Sigmoid colon (tissue), 7 donors: Measurements from ENCODE around the gene GABRB3. TPM values are rescaled to one million over a fixed set of nuclear protein-coding genes. Genes with fewer than 3 reads are reported as not detected.

Experiments used
- DNase-seq: peaks from one replicate; pipeline ENCODE4 v3.0.0-alpha.2; 2019
- H3K27ac ChIP-seq, 4 donors: fragments of 200-600 bp; sonication (generic); one replicate each; pipeline ENCODE4 v1.5.1; 2016 to 2019; ENCODE audit warnings: mild to moderate bottlenecking in 1 of 4
- H3K27me3 ChIP-seq, 3 donors: fragments of 200-600 bp; sonication (generic); one replicate each; pipeline ENCODE4 v1.5.1; 2019; ENCODE audit warnings: mild to moderate bottlenecking in 1 of 3
- H3K36me3 ChIP-seq, 4 donors: fragments of 200-600 bp; sonication (generic); one replicate each; pipeline ENCODE4 v1.5.1; 2016 to 2019
- H3K4me1 ChIP-seq, 4 donors: fragments of 200-600 bp; sonication (generic); one replicate each; pipeline ENCODE4 v1.5.1; 2017 to 2019
- H3K4me3 ChIP-seq, 4 donors: fragments of 200-600 bp; sonication (generic); one replicate each; pipeline ENCODE4 v1.5.1; 2017 to 2019; ENCODE audit warnings: mild to moderate bottlenecking in 2 of 4, moderate library complexity in 1 of 4
- H3K9me3 ChIP-seq, 4 donors: fragments of 200-600 bp in 3 of 4; sonication (generic) in 3 of 4; one replicate each; pipeline versions ENCODE4 v1.5.1 to v1.6.1; 2013 to 2019
- EP300 ChIP-seq, 4 donors: sonication (generic); formaldehyde crosslinking; IDR thresholded peaks; one replicate each; pipeline ENCODE4 v1.6.1; 2017; ENCODE audit warnings: antibody characterized with exemption in 4 of 4
- POLR2A ChIP-seq, 2 donors: fragments of 450-650 bp; IDR thresholded peaks; one replicate each; pipeline ENCODE4 v1.6.1; 2016; ENCODE audit warnings: antibody characterized with exemption in 2 of 2, mild to moderate bottlenecking in 2 of 2, moderate library complexity in 2 of 2
- POLR2AphosphoS5 ChIP-seq, 4 donors: sonication (generic); formaldehyde crosslinking; IDR thresholded peaks; one replicate each; pipeline ENCODE4 v1.6.1; 2017; ENCODE audit warnings: antibody characterized with exemption in 4 of 4
- WGBS, 2 donors: extraction: QIAGEN DNeasy Blood & Tissue Kit; methylation state at CpG; one replicate each; pipeline ENCODE4 v1.1.7; 2013; 5-methylcytosine and 5-hydroxymethylcytosine counted together
- intact Hi-C: fragments of 100-400 bp; cut with DNase I; formaldehyde crosslinking; loops from one replicate; pipeline ENCODE4 v1.15.1; 2023
- polyA plus RNA-seq, 3 donors: library from polyadenylated mRNA; stranded (reverse); fragments of 200-250 nt; gene quantifications; one replicate each; pipeline ENCODE4 v1.2.3, GENCODE V29; 2013
- total RNA-seq, 4 donors: library from RNA; depleted of rRNA; stranded (reverse); fragments of >200 nt; gene quantifications; one replicate each; pipeline ENCODE4 v1.1.0, GENCODE V29; 2016
- TF ChIP-seq, protein P1 (sequence below), 4 experiments: fragments of 450-650 bp in 3 of 4; fragments of 200-600 bp in 1 of 4; IDR thresholded peaks; one replicate each; pipeline ENCODE4 v1.5.1; 2016 to 2019; ENCODE audit warnings: antibody characterized with exemption in 4 of 4, mild to moderate bottlenecking in 3 of 4, moderate library complexity in 2 of 4
- donor health status: healthy with polysubstance abuse.
- donor health status: Bipolar disorder and iron deficiency.
- donor health status: healthy.

Gene GABRB3
- total and polyA plus RNA-seq, 7 donors: 0.23 to 4.6 (median 1.0) TPM

DNA sequence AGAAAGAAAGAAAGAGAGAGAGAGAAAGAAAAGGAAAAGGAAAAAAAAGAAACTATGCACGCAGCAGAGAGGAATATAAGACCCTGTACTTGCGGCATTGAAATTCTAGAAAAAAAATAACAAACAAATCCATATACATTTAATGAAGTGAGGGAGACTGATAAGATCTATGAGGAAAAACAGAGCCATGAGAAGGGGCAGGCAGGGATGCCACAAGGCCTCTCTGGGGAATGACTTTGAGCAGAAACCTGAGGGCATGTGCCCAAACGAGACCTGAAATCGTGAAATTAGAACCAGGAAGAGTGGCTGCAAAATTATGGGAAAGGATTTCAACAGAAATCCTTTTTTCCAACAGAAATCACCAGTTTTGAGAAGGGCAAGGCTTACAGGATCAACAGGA, 98.4 kb downstream of the GABRB3 start:
- H3K27ac ChIP-seq: no peak overlapping the region
- intact Hi-C loops: no loop called here
- peaks cover 0 to 3% (median 0%) of the 10 kb centered on the region in 4 donors for H3K9me3 ChIP-seq
- 66 to 79% methylated on average over 4 of the region's 4 CpGs for WGBS, 2 donors
- H3K4me1 ChIP-seq: no peaks in the 10 kb centered on the region
- no peaks in the 10 kb centered on the region for H3K36me3 ChIP-seq
- H3K27me3 ChIP-seq: peaks cover 0 to 6% (median 0%) of the 10 kb centered on the region in 3 donors
- no peak for DNase-seq
- TF ChIP-seq, protein P1, sequence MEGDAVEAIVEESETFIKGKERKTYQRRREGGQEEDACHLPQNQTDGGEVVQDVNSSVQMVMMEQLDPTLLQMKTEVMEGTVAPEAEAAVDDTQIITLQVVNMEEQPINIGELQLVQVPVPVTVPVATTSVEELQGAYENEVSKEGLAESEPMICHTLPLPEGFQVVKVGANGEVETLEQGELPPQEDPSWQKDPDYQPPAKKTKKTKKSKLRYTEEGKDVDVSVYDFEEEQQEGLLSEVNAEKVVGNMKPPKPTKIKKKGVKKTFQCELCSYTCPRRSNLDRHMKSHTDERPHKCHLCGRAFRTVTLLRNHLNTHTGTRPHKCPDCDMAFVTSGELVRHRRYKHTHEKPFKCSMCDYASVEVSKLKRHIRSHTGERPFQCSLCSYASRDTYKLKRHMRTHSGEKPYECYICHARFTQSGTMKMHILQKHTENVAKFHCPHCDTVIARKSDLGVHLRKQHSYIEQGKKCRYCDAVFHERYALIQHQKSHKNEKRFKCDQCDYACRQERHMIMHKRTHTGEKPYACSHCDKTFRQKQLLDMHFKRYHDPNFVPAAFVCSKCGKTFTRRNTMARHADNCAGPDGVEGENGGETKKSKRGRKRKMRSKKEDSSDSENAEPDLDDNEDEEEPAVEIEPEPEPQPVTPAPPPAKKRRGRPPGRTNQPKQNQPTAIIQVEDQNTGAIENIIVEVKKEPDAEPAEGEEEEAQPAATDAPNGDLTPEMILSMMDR (IDR thresholded peaks at IDR 0.05): no peak
- TF ChIP-seq EP300 (IDR thresholded peaks at IDR 0.05) (no peak), POLR2AphosphoS5 (IDR thresholded peaks at IDR 0.05) (no peak), POLR2A (IDR thresholded peaks at IDR 0.05) (no peak)
- no peak overlapping the region for H3K4me3 ChIP-seq

DNA sequence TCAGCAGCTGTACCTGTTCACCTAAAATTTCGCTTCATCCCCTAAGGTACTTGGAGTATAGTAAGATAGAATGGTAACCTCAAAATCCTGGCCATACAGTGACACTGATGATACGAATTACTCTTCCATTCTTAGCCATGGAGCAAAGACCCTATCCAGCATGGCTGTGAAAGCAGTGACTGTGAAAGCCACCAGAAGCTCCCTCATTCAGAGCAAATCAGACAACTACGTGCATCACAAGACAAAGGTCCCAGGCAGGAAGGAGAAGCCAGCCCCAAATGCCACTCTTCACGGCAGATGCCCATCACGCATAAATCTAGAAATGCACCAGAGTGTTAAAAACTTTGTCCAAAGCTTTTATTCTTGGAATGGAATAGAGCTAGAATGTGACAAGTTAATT, 99.4 kb downstream of the GABRB3 start:
- H3K9me3 ChIP-seq: no peaks in the 10 kb centered on the region
- DNase-seq: no peak
- TF ChIP-seq POLR2AphosphoS5 (IDR thresholded peaks at IDR 0.05) (no peak), POLR2A (IDR thresholded peaks at IDR 0.05) (no peak), EP300 (IDR thresholded peaks at IDR 0.05) (no peak)
- TF ChIP-seq, protein P1 (IDR thresholded peaks at IDR 0.05): no peak
- no peaks in the 10 kb centered on the region for H3K4me1 ChIP-seq
- H3K27me3 ChIP-seq: peaks cover 0 to 6% (median 0%) of the 10 kb centered on the region in 3 donors
- H3K4me3 ChIP-seq: no peak overlapping the region
- H3K36me3 ChIP-seq: no peaks in the 10 kb centered on the region
- intact Hi-C loops: no loop called here
- no peak overlapping the region for H3K27ac ChIP-seq
- 77 to 79% methylated on average over 5 of the region's 5 CpGs for WGBS, 2 donors

DNA sequence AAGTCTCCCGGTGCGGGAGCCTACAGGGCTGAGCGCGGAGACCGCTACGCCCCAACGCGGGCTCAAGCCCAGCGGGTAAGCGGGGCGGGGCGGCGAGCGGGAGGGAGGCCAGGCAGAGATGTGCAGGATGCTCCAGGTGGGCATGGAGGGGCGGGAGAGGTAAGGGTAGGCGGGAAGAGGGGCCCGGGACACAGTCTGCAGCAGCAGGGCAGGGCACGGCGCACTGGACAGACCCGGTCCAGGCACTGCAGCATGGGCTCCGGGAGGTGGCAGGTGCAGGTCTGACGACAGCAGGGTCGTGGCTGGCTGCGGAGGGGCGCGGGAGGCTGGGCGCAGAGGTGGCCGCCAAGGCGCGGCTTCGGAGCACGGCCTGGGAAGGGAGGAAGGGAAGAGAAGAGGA, 102.8 kb downstream of the GABRB3 start:
- intact Hi-C loops: no loop called here
- TF ChIP-seq, protein P1 (IDR thresholded peaks at IDR 0.05): no peak
- TF ChIP-seq POLR2A (IDR thresholded peaks at IDR 0.05) (no peak), POLR2AphosphoS5 (IDR thresholded peaks at IDR 0.05) (no peak), EP300 (IDR thresholded peaks at IDR 0.05) (no peak)
- no peaks in the 10 kb centered on the region for H3K36me3 ChIP-seq
- peaks cover 0 to 6% (median 0%) of the 10 kb centered on the region in 3 donors for H3K27me3 ChIP-seq
- no peaks in the 10 kb centered on the region for H3K4me1 ChIP-seq
- 72 to 88% methylated on average over 32 of the region's 32 CpGs for WGBS, 2 donors
- H3K4me3 ChIP-seq: no peak overlapping the region
- no peak overlapping the region for H3K27ac ChIP-seq
- H3K9me3 ChIP-seq: no peaks in the 10 kb centered on the region
- no peak for DNase-seq

DNA sequence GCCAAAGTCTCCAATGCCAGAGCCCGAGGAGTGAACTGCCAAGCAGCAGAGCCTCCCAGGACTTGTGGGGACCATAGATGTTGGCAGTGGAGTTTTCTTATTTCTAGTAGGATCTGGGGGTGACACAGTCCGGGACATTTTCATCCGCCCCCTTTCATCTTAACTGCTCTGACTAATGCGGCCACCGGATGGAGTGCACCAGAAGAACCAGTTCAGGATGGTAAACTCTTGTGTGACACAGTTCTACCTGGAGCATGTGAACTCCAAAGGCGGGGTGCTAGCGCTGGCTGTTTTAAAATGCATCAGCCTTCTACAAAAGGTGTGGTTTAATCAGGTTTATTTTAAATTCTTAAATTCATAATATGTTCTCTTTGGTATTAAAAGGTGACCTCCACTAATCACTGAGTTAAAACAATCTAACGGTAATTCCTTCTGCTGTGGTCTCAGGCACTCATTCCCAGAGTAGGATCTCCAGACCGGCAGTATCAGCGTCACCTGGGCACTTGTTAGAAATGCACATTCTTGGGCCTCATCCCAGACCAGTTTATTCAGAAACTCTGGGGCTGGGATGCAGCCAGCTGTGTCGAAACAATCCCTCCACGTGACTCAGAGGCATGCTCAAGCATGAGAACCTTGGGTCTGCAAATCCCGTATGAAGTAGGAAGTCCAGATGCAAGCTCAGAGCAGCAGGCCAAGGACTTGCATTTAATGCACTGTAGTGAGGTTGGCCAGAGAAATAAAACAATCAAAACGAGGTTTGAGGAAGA, 105.5 kb downstream of the GABRB3 start:
- H3K27me3 ChIP-seq: peaks cover 0 to 6% (median 0%) of the 10 kb centered on the region in 3 donors
- H3K4me3 ChIP-seq: no peak overlapping the region
- H3K36me3 ChIP-seq: no peaks in the 10 kb centered on the region
- intact Hi-C loops: no loop called here
- no peaks in the 10 kb centered on the region for H3K4me1 ChIP-seq
- no peak overlapping the region for H3K27ac ChIP-seq
- no peak for DNase-seq
- 79 to 81% methylated on average over 14 of the region's 14 CpGs for WGBS, 2 donors
- H3K9me3 ChIP-seq: no peaks in the 10 kb centered on the region
- TF ChIP-seq, protein P1 (IDR thresholded peaks at IDR 0.05): no peak
- no peak for TF ChIP-seq POLR2AphosphoS5 (IDR thresholded peaks at IDR 0.05)
- TF ChIP-seq EP300 (IDR thresholded peaks at IDR 0.05): no peak
- TF ChIP-seq POLR2A (IDR thresholded peaks at IDR 0.05): no peak
